Measurements from ENCODE around the gene EDAR. TPM values are rescaled to one million over a fixed set of nuclear protein-coding genes. Genes with fewer than 3 reads are reported as not detected.

Gene EDAR
- total and polyA plus RNA-seq, 2 donors (not counting 1 experiment from before 2014, with no cell fraction given): not detected

GRCh38 chr2:108878276-108878675 lies 110.7 kb downstream of the EDAR start:
- H3K4me2 ChIP-seq (ENCODE audit: extremely low read depth, insufficient read depth, low read length): no peak overlapping the region
- no peaks in the 10 kb centered on the region for H3K79me2 ChIP-seq (ENCODE audit: control insufficient read depth, insufficient read depth, low read length)
- DNase-seq (ENCODE audit: low read depth in 2 of 2): no peak
- H4K20me1 ChIP-seq (ENCODE audit: control insufficient read depth, extremely low read depth, insufficient read depth, low read length): no peaks in the 10 kb centered on the region
- no peaks in the 10 kb centered on the region for H3K27me3 ChIP-seq (ENCODE audit: control insufficient read depth, insufficient read depth, low read length)
- H2AFZ ChIP-seq (ENCODE audit: low read length): no peak overlapping the region
- no peak overlapping the region for H3K4me3 ChIP-seq (replicated peaks in 1 of 4; ENCODE audit: control extremely low read depth in 1 of 4, insufficient read depth in 1 of 4, low read depth in 3 of 4, low read length in 4 of 4)
- no peak overlapping the region for H3K27ac ChIP-seq (ENCODE audit: insufficient read depth, low read length)
- no peaks in the 10 kb centered on the region for H3K36me3 ChIP-seq (ENCODE audit: control insufficient read depth, insufficient read depth, low read length)
- no peaks in the 10 kb centered on the region for H3K4me1 ChIP-seq (ENCODE audit: control insufficient read depth, extremely low read depth, insufficient read depth, low read length)
- no peak for TF ChIP-seq CTCF (conservative IDR thresholded peaks at IDR 0.05 in 1 of 2, IDR thresholded peaks at IDR 0.05 in 1 of 2; ENCODE audit: low read depth in 1 of 2, low read length in 2 of 2)
- no peak for TF ChIP-seq EZH2 (IDR thresholded peaks at IDR 0.05; ENCODE audit: low read length, missing control alignments)
- H3K9ac ChIP-seq (ENCODE audit: insufficient read depth, low read length): no peak overlapping the region
- H3K9me3 ChIP-seq (ENCODE audit: control insufficient read depth, insufficient read depth, low read depth, low read length): no peaks in the 10 kb centered on the region

GRCh38 chr2:108877506-108877905 lies 111.5 kb downstream of the EDAR start:
- Histone ChIP-seq H2AFZ (ENCODE audit: low read length) (no peak overlapping the region), H3K27ac (ENCODE audit: insufficient read depth, low read length) (no peak overlapping the region), H3K9ac (ENCODE audit: insufficient read depth, low read length) (no peak overlapping the region), H3K4me3 (replicated peaks in 1 of 4; ENCODE audit: control extremely low read depth in 1 of 4, insufficient read depth in 1 of 4, low read depth in 3 of 4, low read length in 4 of 4) (no peak overlapping the region), H3K79me2 (ENCODE audit: control insufficient read depth, insufficient read depth, low read length) (no peaks in the 10 kb centered on the region), H3K4me1 (ENCODE audit: control insufficient read depth, extremely low read depth, insufficient read depth, low read length) (no peaks in the 10 kb centered on the region), H4K20me1 (ENCODE audit: control insufficient read depth, extremely low read depth, insufficient read depth, low read length) (no peaks in the 10 kb centered on the region), H3K36me3 (ENCODE audit: control insufficient read depth, insufficient read depth, low read length) (no peaks in the 10 kb centered on the region), H3K4me2 (ENCODE audit: extremely low read depth, insufficient read depth, low read length) (no peak overlapping the region), H3K27me3 (ENCODE audit: control insufficient read depth, insufficient read depth, low read length) (no peaks in the 10 kb centered on the region), H3K9me3 (ENCODE audit: control insufficient read depth, insufficient read depth, low read depth, low read length) (no peaks in the 10 kb centered on the region)
- DNase-seq (ENCODE audit: low read depth in 2 of 2): no peak
- no peak for TF ChIP-seq CTCF (conservative IDR thresholded peaks at IDR 0.05 in 1 of 2, IDR thresholded peaks at IDR 0.05 in 1 of 2; ENCODE audit: low read depth in 1 of 2, low read length in 2 of 2)
- no peak for TF ChIP-seq EZH2 (IDR thresholded peaks at IDR 0.05; ENCODE audit: low read length, missing control alignments)

GRCh38 chr2:108870069-108870644 lies 118.9 kb downstream of the EDAR start:
- H3K9me3 ChIP-seq (ENCODE audit: control insufficient read depth, insufficient read depth, low read depth, low read length): no peaks in the 10 kb centered on the region
- no peak overlapping the region for H3K9ac ChIP-seq (ENCODE audit: insufficient read depth, low read length)
- H3K4me2 ChIP-seq (ENCODE audit: extremely low read depth, insufficient read depth, low read length): no peak overlapping the region
- H3K79me2 ChIP-seq (ENCODE audit: control insufficient read depth, insufficient read depth, low read length): no peaks in the 10 kb centered on the region
- TF ChIP-seq CTCF (conservative IDR thresholded peaks at IDR 0.05 in 1 of 2, IDR thresholded peaks at IDR 0.05 in 1 of 2; ENCODE audit: low read depth in 1 of 2, low read length in 2 of 2) (no peak), EZH2 (IDR thresholded peaks at IDR 0.05; ENCODE audit: low read length, missing control alignments) (no peak)
- no peaks in the 10 kb centered on the region for H3K4me1 ChIP-seq (ENCODE audit: control insufficient read depth, extremely low read depth, insufficient read depth, low read length)
- H3K27ac ChIP-seq (ENCODE audit: insufficient read depth, low read length): no peak overlapping the region
- no peaks in the 10 kb centered on the region for H4K20me1 ChIP-seq (ENCODE audit: control insufficient read depth, extremely low read depth, insufficient read depth, low read length)
- no peak overlapping the region for H2AFZ ChIP-seq (ENCODE audit: low read length)
- no peak for DNase-seq (ENCODE audit: low read depth in 2 of 2)
- H3K27me3 ChIP-seq (ENCODE audit: control insufficient read depth, insufficient read depth, low read length): no peaks in the 10 kb centered on the region
- no peaks in the 10 kb centered on the region for H3K36me3 ChIP-seq (ENCODE audit: control insufficient read depth, insufficient read depth, low read length)
- no peak overlapping the region for H3K4me3 ChIP-seq (replicated peaks in 1 of 4; ENCODE audit: control extremely low read depth in 1 of 4, insufficient read depth in 1 of 4, low read depth in 3 of 4, low read length in 4 of 4)

Data from fibroblast of lung (primary cell).